Neuronal stem cell (in vitro differentiated cells): ENCODE measurements around the gene RHOT1.

Experiments used
- DNase-seq: peaks from one replicate; pipeline ENCODE4 v3.0.0-alpha.2; 2013; ENCODE audit warnings: low spot score
- H2AFZ ChIP-seq: one replicate; pipeline ENCODE4 v1.6.1; 2013; ENCODE audit warnings: mild to moderate bottlenecking, low read length, inconsistent platforms
- H2AK5ac ChIP-seq: 2 replicates; pipeline ENCODE4 v1.6.1; 2013; ENCODE audit warnings: low read depth, mild to moderate bottlenecking, inconsistent platforms, low read length, moderate library complexity, mixed read lengths
- H2BK120ac ChIP-seq: 2 replicates; pipeline ENCODE4 v1.6.1; 2013; ENCODE audit warnings: low read depth, mild to moderate bottlenecking, inconsistent platforms, low read length, moderate library complexity, mixed read lengths
- H2BK12ac ChIP-seq: one replicate; pipeline ENCODE4 v1.6.1; 2013; ENCODE audit warnings: low read length, inconsistent platforms
- H2BK15ac ChIP-seq: 2 replicates; pipeline ENCODE4 v1.6.1; 2013; ENCODE audit warnings: mild to moderate bottlenecking, low read length, inconsistent platforms, mixed read lengths
- H2BK5ac ChIP-seq: one replicate; pipeline ENCODE4 v1.6.1; 2013; ENCODE audit warnings: inconsistent platforms, mild to moderate bottlenecking, low read length, moderate library complexity
- H3K14ac ChIP-seq: one replicate; pipeline ENCODE4 v1.6.1; 2013; ENCODE audit warnings: low read length, inconsistent platforms
- H3K18ac ChIP-seq: 2 replicates; pipeline ENCODE4 v1.6.1; 2013; ENCODE audit warnings: low read length, inconsistent platforms
- H3K23ac ChIP-seq: 2 replicates; pipeline ENCODE4 v1.6.1; 2013; ENCODE audit warnings: low read depth, mild to moderate bottlenecking, mixed read lengths, low read length, inconsistent platforms; ENCODE audit not compliant: poor library complexity
- H3K27ac ChIP-seq: replicated peaks from 3 replicates; pipeline ENCODE4 v1.5.1; 2013; ENCODE audit warnings: low read length, inconsistent platforms
- H3K27me3 ChIP-seq, 3 experiments: 2 replicates each; pipeline ENCODE4 v1.6.1; 2013; ENCODE audit warnings: low read length in 3 of 3, mild to moderate bottlenecking in 2 of 3, inconsistent platforms in 1 of 3, low read depth in 1 of 3, mixed read lengths in 1 of 3, moderate library complexity in 1 of 3; ENCODE audit not compliant: control insufficient read depth in 3 of 3, insufficient read depth in 3 of 3
- H3K36me3 ChIP-seq, 2 donors: replicated peaks in 1 of 2; 2 replicates each; pipeline ENCODE4 v1.6.1; 2013; ENCODE audit warnings: low read length in 2 of 2; ENCODE audit not compliant: control insufficient read depth in 2 of 2, insufficient read depth in 2 of 2
- H3K4ac ChIP-seq: 2 replicates; pipeline ENCODE4 v1.6.1; 2013; ENCODE audit warnings: inconsistent platforms, mild to moderate bottlenecking, low read length, moderate library complexity
- H3K4me1 ChIP-seq, 2 donors: 1 replicate in 1 of 2; 2 replicates in 1 of 2; pipeline ENCODE4 v1.6.1; 2013; ENCODE audit warnings: low read length in 2 of 2, low read depth in 1 of 2; ENCODE audit not compliant: control insufficient read depth in 2 of 2, insufficient read depth in 1 of 2
- H3K4me2 ChIP-seq: one replicate; pipeline ENCODE4 v1.6.1; 2013; ENCODE audit warnings: mild to moderate bottlenecking, low read length, inconsistent platforms; ENCODE audit not compliant: insufficient read depth, poor library complexity, severe bottlenecking
- H3K4me3 ChIP-seq, 2 donors: 2 replicates each; pipeline ENCODE4 v1.5.1; 2013; ENCODE audit warnings: low read length in 2 of 2, mild to moderate bottlenecking in 2 of 2, inconsistent platforms in 1 of 2, moderate library complexity in 1 of 2
- H3K79me1 ChIP-seq: one replicate; pipeline ENCODE4 v1.6.1; 2013; ENCODE audit warnings: low read depth, mild to moderate bottlenecking, inconsistent platforms, low read length, moderate library complexity
- H3K9ac ChIP-seq: one replicate; pipeline ENCODE4 v1.6.1; 2013; ENCODE audit warnings: mild to moderate bottlenecking, low read depth, low read length, inconsistent platforms; ENCODE audit not compliant: poor library complexity
- H3K9me3 ChIP-seq, 2 donors: replicated peaks in 1 of 2; 2 replicates each; pipeline versions ENCODE3 to v1.6.1; 2013; ENCODE audit warnings: low read length in 2 of 2, mild to moderate bottlenecking in 2 of 2, inconsistent platforms in 1 of 2, low read depth in 1 of 2, mixed read lengths in 1 of 2, moderate library complexity in 1 of 2; ENCODE audit not compliant: control insufficient read depth in 2 of 2, insufficient read depth in 1 of 2
- H4K8ac ChIP-seq: one replicate; pipeline ENCODE4 v1.6.1; 2013; ENCODE audit warnings: low read depth, mild to moderate bottlenecking, inconsistent platforms, low read length, moderate library complexity
- H4K91ac ChIP-seq: one replicate; pipeline ENCODE4 v1.6.1; 2013; ENCODE audit warnings: low read length, low read depth, mild to moderate bottlenecking, inconsistent platforms; ENCODE audit not compliant: poor library complexity
- WGBS, 2 donors: extraction: QIAGEN DNeasy Blood & Tissue Kit; methylation state at CpG; one replicate each; pipeline ENCODE4 v1.1.7; 2013; ENCODE audit warnings: missing lambda C conversion rate in 2 of 2, mixed read lengths in 1 of 2; ENCODE audit not compliant: insufficient read length in 2 of 2, insufficient replicate concordance in 1 of 2; ENCODE audit errors: extremely low coverage in 2 of 2; 5-methylcytosine and 5-hydroxymethylcytosine counted together

The RHOT1 gene

DNA sequence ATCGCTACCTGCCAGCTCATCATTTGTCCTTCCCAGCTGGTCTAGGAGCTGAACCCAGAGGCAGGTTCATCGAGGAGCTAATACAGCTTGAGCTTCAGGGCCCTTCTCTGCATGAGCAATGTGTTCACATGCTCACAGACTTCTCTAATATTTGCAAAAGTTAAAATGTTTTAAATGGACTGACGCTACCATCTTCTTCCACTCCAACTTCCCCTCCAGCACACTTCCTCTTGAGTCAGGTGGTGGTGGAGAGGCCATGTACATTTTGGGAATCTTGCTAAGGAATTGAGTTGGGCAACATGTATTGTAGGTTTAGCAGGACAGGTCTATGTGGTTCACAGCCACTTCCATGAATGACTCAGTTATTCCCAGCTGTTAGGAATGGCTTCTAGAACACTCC is 21.6 kb upstream of the RHOT1 start:
- Histone ChIP-seq H3K4me1 (peaks cover 0 to 6% of the 10 kb centered on the region in 2 donors), H3K14ac (no peak overlapping the region), H4K8ac (no peak overlapping the region), H2BK12ac (no peak overlapping the region), H3K4ac (no peak overlapping the region), H3K23ac (no peak overlapping the region), H2BK5ac (no peak overlapping the region), H3K27ac (no peak overlapping the region), H3K9me3 (no peaks in the 10 kb centered on the region), H4K91ac (no peak overlapping the region), H2BK15ac (no peak overlapping the region), H2BK120ac (no peak overlapping the region), H3K4me3 (no peak overlapping the region), H3K27me3 (peaks cover 0 to 2% (median 0%) of the 10 kb centered on the region in 3 experiments), H3K79me1 (no peaks in the 10 kb centered on the region), H3K36me3 (no peaks in the 10 kb centered on the region), H2AFZ (peak overlapping the region; percentile 44), H3K4me2 (no peak overlapping the region), H2AK5ac (no peak overlapping the region), H3K18ac (no peak overlapping the region), H3K9ac (no peak overlapping the region)
- WGBS, 2 donors: no CpG with 5 or more reads among the region's 3 CpGs
- DNase-seq: no peak

DNA sequence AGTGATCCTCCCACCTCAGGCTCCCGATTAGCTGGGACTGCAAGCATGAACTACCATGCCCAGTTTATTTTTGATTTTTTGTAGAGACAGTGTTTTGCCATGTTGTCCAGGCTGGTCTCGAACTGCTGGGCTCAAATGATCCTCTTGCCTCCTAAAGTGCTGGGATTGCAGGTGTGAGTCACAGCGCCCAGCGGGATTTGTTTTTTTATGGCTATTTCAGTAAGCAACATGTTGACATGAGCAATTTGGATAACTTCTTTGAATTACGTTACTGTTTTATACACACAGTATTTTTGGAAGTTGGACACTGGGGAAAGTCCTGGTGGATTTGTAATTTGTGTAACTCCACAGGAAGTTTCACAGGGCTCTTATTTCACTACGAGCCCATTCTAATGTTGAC is 18.5 kb upstream of the RHOT1 start:
- Histone ChIP-seq H3K27ac (no peak overlapping the region), H3K23ac (no peak overlapping the region), H3K9me3 (no peaks in the 10 kb centered on the region), H3K27me3 (peaks cover 0 to 2% (median 0%) of the 10 kb centered on the region in 3 experiments), H4K91ac (no peak overlapping the region), H2AK5ac (no peak overlapping the region), H3K4me3 (no peak overlapping the region), H3K4me2 (no peak overlapping the region), H2AFZ (no peak overlapping the region), H2BK120ac (no peak overlapping the region), H3K14ac (no peak overlapping the region), H4K8ac (no peak overlapping the region), H2BK15ac (no peak overlapping the region), H3K4me1 (peaks cover 4 to 5% of the 10 kb centered on the region in 2 donors), H2BK5ac (no peak overlapping the region), H2BK12ac (no peak overlapping the region), H3K18ac (no peak overlapping the region), H3K4ac (no peak overlapping the region), H3K79me1 (no peaks in the 10 kb centered on the region), H3K9ac (no peak overlapping the region), H3K36me3 (no peaks in the 10 kb centered on the region)
- no CpG with 5 or more reads among the region's 6 CpGs for WGBS, 2 donors
- no peak for DNase-seq

DNA sequence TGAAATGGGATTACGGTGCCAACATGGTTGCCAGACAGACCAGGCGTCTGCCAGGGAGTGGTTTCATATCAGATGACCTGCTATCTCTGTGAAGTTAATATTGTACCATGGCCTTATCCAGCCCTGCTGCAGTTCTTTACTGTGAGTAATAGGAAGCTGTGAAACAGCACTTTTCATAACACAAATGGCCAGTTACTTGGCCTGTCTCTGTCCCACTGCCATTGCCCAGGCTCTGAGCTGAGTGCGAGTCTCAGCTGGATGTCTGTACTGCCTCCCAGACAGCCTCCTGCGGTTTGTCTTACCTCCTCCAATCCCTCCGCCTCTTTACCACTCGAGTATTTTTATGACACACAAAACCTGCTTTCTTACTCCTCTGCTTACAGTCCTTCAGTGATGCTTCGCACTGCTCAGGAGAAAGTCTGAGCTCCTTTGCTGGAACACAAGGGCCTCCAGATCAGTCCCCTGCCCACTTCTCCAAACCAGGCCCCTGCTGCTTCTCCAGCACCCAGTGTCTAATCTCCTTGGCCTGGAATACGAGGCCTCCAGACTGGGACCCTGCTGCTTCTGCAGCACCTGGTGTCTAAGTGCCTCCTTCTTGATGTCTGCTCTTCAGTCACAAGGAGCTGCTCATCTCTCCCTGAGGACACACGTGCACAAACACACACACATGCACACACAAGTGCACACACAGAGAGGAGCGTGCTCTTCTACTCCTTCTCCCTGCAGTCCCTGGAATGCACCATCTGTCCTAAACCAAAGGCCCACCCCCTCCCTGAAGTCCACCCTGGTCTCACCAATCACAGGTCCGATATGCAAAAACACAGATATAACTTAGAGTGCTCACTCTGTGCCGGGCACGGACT is 17.1 kb upstream of the RHOT1 start:
- H2AFZ ChIP-seq: no peak overlapping the region
- no CpG with 5 or more reads among the region's 13 CpGs for WGBS, 2 donors
- peak overlapping the region; percentile 25 for H3K14ac ChIP-seq
- no peak overlapping the region for H3K4ac ChIP-seq
- H3K9me3 ChIP-seq: no peaks in the 10 kb centered on the region
- no peak overlapping the region for H3K4me2 ChIP-seq
- no peaks in the 10 kb centered on the region for H3K36me3 ChIP-seq
- H2BK120ac ChIP-seq: no peak overlapping the region
- no peak for DNase-seq
- H4K91ac ChIP-seq: no peak overlapping the region
- no peak overlapping the region for H2AK5ac ChIP-seq
- H3K4me3 ChIP-seq: no peak overlapping the region
- H4K8ac ChIP-seq: no peak overlapping the region
- no peaks in the 10 kb centered on the region for H3K79me1 ChIP-seq
- H2BK5ac ChIP-seq: no peak overlapping the region
- H3K27me3 ChIP-seq: peaks cover 0 to 2% (median 0%) of the 10 kb centered on the region in 3 experiments
- H3K9ac ChIP-seq: no peak overlapping the region
- H3K27ac ChIP-seq: no peak overlapping the region
- H2BK15ac ChIP-seq: peak overlapping the region; percentile 12
- no peak overlapping the region for H3K18ac ChIP-seq
- no peak overlapping the region for H3K23ac ChIP-seq
- H2BK12ac ChIP-seq: no peak overlapping the region
- H3K4me1 ChIP-seq: peaks cover 2 to 4% of the 10 kb centered on the region in 2 donors

DNA sequence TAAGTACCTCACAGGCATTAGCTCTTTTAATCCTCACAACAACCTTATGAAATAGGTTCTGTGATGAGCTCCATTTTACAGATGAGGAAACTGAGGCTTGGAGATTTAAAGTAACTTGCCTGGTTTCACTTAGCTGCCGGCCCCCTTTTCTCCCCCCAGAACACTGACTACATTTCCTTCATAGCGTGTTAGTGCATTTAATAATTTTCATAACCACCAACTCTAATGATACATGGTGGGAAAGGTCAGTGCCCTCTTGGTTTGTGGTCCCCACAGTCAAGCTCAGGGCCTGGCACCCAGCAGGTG is 16.5 kb upstream of the RHOT1 start:
- H3K27me3 ChIP-seq: peaks cover 0 to under 1% (median 0%) of the 10 kb centered on the region in 3 experiments
- DNase-seq: no peak
- no peak overlapping the region for H3K27ac ChIP-seq
- H2AFZ ChIP-seq: no peak overlapping the region
- no peaks in the 10 kb centered on the region for H3K36me3 ChIP-seq
- peaks cover 0 to 4% of the 10 kb centered on the region in 2 donors for H3K9me3 ChIP-seq
- no peak overlapping the region for H3K4ac ChIP-seq
- no peak overlapping the region for H2BK120ac ChIP-seq
- H3K79me1 ChIP-seq: no peaks in the 10 kb centered on the region
- H3K4me1 ChIP-seq: peaks cover 0 to 4% of the 10 kb centered on the region in 2 donors
- no peak overlapping the region for H3K4me2 ChIP-seq
- no peak overlapping the region for H3K4me3 ChIP-seq
- H2BK5ac ChIP-seq: no peak overlapping the region
- H3K14ac ChIP-seq: no peak overlapping the region
- no peak overlapping the region for H3K23ac ChIP-seq
- no peak overlapping the region for H4K8ac ChIP-seq
- no peak overlapping the region for H2AK5ac ChIP-seq
- H4K91ac ChIP-seq: no peak overlapping the region
- H3K18ac ChIP-seq: no peak overlapping the region
- no peak overlapping the region for H2BK12ac ChIP-seq
- H3K9ac ChIP-seq: no peak overlapping the region
- H2BK15ac ChIP-seq: no peak overlapping the region
- no CpG with 5 or more reads among the region's 2 CpGs for whole genome bisulfite sequencing, 2 donors
